Endothelial cell of umbilical vein (primary cell): ENCODE measurements around the gene RFK.

Source experiments
- EZH2 ChIP-seq: IDR thresholded peaks from 2 replicates; pipeline ENCODE4 v1.6.1; 2012; ENCODE audit warnings: borderline replicate concordance, low read depth, mild to moderate bottlenecking, moderate library complexity, low read length, inconsistent platforms; ENCODE audit not compliant: severe bottlenecking
- GATA2 ChIP-seq: IDR thresholded peaks from 2 replicates; pipeline ENCODE4 v1.7.0; 2011; ENCODE audit warnings: low read depth, mild to moderate bottlenecking, moderate library complexity, mixed read lengths, low read length; ENCODE audit not compliant: insufficient read length, insufficient read depth
- MYC ChIP-seq: IDR thresholded peaks from one replicate; pipeline ENCODE4 v1.6.1; 2011; ENCODE audit warnings: mild to moderate bottlenecking, low read depth, low read length
- POLR2A ChIP-seq: IDR thresholded peaks from 2 replicates; pipeline ENCODE4 v1.6.1; 2012; ENCODE audit warnings: low read depth, mild to moderate bottlenecking, control low read depth, low read length
- TF ChIP-seq, protein P1 (sequence below), 2 donors: IDR thresholded peaks; 1 replicate in 1 of 2; 2 replicates in 1 of 2; pipeline ENCODE4 v1.5.1; 2011; ENCODE audit warnings: low read length in 2 of 2, mild to moderate bottlenecking in 2 of 2, moderate library complexity in 2 of 2, control low read depth in 1 of 2, inconsistent platforms in 1 of 2, low read depth in 1 of 2; ENCODE audit not compliant: insufficient read depth in 1 of 2; ENCODE audit errors: extremely low read depth in 1 of 2

DNA sequence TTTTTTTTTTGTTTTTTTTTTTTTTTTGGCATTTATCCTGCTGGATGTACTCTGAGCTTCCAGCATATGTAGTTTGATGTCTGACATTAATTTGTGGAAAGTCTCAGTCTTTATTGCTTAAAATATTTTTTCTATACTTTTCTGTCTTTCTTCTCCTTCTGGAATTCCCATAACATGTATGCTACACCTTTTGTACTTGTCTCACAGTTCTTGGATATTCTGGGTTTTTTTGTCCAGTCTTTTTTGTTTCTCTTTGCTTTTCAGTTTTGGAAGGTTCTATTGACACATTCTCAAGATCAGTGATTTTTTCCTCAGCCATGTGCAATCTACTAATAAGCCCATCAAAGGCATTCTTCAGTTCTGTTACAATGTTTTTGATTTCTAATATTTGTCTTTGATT is 19.4 kb upstream of the RFK start:
- TF ChIP-seq, protein P1, sequence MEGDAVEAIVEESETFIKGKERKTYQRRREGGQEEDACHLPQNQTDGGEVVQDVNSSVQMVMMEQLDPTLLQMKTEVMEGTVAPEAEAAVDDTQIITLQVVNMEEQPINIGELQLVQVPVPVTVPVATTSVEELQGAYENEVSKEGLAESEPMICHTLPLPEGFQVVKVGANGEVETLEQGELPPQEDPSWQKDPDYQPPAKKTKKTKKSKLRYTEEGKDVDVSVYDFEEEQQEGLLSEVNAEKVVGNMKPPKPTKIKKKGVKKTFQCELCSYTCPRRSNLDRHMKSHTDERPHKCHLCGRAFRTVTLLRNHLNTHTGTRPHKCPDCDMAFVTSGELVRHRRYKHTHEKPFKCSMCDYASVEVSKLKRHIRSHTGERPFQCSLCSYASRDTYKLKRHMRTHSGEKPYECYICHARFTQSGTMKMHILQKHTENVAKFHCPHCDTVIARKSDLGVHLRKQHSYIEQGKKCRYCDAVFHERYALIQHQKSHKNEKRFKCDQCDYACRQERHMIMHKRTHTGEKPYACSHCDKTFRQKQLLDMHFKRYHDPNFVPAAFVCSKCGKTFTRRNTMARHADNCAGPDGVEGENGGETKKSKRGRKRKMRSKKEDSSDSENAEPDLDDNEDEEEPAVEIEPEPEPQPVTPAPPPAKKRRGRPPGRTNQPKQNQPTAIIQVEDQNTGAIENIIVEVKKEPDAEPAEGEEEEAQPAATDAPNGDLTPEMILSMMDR (IDR thresholded peaks at IDR 0.05; ENCODE audit: extremely low read depth in 1 of 2, insufficient read depth in 1 of 2, low read depth in 1 of 2, low read length in 2 of 2), result no peak
- no peak for TF ChIP-seq MYC
- TF ChIP-seq EZH2, result no peak
- no peak for TF ChIP-seq POLR2A
- TF ChIP-seq GATA2, result no peak
